Measurements from ENCODE around the gene MYMK. TPM values are rescaled to one million over a fixed set of nuclear protein-coding genes. Genes with fewer than 3 reads are reported as not detected.

MYMK gene
- total and polyA plus RNA-seq, 10 donors = not detected

DNA sequence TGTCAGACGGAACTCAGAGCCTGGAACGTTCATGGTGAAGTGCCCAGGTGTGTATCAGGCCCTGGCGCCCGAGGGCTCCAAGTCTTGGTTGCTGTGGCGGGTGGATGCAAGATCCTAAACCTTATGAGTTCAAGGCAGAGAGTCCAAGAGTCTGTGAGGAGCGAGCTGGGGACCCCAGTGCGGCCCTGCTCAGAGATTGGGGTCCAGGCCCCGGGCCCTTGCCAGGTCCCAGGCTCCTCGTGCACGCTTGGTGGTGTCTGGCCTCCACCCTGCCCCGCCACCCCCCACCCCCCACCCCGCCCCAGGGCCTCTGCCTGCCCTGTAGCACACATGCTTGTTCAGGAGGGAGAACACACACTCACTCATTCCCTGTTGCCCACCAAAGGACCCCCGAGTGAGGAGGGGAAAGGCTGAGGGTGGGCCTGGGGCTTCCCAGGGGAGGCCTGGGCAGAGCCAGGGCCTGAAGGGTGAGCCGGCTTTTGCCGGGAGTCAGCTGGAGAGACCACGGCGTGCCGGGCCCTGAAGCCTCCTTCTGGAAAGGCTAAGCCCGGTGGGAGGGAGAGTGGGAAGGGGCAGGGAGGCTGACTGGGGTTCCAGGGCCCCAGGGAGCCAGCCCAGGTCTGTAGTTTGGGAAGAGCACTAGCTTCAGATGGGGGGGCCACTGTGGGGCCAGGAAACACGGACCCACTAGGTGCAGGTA lies 47.3 kb upstream of the MYMK start:
- no peaks in the 10 kb centered on the region for H3K9me3 ChIP-seq
- intact Hi-C loops (cut with DNase I; ENCODE audit: low total_unique reads) = no loop called here
- DNase-seq = no peak
- H3K4me3 ChIP-seq = no peak overlapping the region
- 80 to 91% (median 89%) methylated on average over 15 to 20 of the region's 20 CpGs for WGBS, 5 donors
- H3K36me3 ChIP-seq = peaks cover 0 to 3% (median 0%) of the 10 kb centered on the region in 6 donors
- H3K4me1 ChIP-seq = peaks cover 0 to 33% (median 10%) of the 10 kb centered on the region in 6 donors
- H3K27me3 ChIP-seq (replicated peaks in 1 of 7) = peaks cover 0 to 85% (median 0%) of the 10 kb centered on the region in 7 donors
- TF ChIP-seq, protein P1, sequence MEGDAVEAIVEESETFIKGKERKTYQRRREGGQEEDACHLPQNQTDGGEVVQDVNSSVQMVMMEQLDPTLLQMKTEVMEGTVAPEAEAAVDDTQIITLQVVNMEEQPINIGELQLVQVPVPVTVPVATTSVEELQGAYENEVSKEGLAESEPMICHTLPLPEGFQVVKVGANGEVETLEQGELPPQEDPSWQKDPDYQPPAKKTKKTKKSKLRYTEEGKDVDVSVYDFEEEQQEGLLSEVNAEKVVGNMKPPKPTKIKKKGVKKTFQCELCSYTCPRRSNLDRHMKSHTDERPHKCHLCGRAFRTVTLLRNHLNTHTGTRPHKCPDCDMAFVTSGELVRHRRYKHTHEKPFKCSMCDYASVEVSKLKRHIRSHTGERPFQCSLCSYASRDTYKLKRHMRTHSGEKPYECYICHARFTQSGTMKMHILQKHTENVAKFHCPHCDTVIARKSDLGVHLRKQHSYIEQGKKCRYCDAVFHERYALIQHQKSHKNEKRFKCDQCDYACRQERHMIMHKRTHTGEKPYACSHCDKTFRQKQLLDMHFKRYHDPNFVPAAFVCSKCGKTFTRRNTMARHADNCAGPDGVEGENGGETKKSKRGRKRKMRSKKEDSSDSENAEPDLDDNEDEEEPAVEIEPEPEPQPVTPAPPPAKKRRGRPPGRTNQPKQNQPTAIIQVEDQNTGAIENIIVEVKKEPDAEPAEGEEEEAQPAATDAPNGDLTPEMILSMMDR (IDR thresholded peaks at IDR 0.05 in 8 of 11, conservative IDR thresholded peaks at IDR 0.05 in 3 of 11) = no peak
- H3K27ac ChIP-seq = no peak overlapping the region

DNA sequence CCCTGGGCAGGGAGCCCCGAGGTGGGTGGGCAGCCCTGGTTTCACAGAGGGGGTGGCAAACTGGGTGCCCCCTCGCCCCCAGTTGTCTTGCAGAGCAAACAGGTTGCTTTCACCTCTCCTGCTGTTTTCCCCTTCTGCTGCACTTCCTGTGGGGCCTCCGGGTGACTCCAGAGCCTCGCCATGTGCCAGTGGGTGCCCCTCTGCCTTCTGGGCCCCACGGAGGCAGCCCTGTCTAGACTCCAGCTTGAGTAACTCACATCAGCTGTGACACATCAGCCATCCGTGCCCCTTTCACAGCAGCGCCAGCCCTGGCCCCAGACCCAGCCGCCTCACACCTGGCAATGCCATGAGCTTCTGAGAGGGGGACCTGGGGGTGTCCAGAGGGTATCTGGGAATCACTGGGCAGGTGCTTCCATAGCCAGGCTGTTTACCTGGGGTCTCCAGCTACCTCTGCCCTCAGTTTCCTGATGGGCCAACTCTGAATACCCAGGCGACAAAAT lies 46.7 kb upstream of the MYMK start:
- Histone ChIP-seq H3K27me3 (replicated peaks in 1 of 7) (peaks cover 0 to 82% (median 0%) of the 10 kb centered on the region in 7 donors), H3K9me3 (no peaks in the 10 kb centered on the region), H3K4me1 (peaks cover 0 to 27% (median 4%) of the 10 kb centered on the region in 6 donors), H3K4me3 (no peak overlapping the region), H3K36me3 (peaks cover 0 to 3% (median 0%) of the 10 kb centered on the region in 6 donors), H3K27ac (no peak overlapping the region)
- no peak for DNase-seq
- WGBS, 5 donors = 53 to 67% (median 62%) methylated on average over 5 to 9 of the region's 9 CpGs
- TF ChIP-seq POLR2A (IDR thresholded peaks at IDR 0.05) = no peak
- TF ChIP-seq POLR2AphosphoS5 (IDR thresholded peaks at IDR 0.05) = no peak
- TF ChIP-seq, protein P1 (IDR thresholded peaks at IDR 0.05 in 8 of 11, conservative IDR thresholded peaks at IDR 0.05 in 3 of 11) = no peak
- intact Hi-C loops (cut with DNase I; ENCODE audit: low total_unique reads) = no loop called here

DNA sequence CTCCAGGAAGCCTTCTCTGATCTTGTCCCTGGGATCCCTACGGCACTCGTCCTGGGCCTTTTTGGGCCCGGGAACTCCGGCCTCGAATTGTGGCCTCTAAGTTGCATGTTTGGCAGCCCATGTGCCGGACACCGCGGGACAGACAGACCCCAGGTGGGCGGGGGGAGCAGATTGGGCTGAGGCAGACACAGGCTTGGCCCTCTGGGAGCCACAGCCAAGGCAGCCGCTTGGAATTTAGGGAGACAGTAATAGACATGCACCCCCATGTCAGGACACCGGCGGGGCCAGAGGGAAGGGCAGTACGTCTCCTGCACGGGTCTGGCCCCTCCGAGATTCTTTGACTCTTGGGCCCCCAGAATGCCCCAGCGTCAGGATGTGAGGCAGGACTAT lies 45.9 kb upstream of the MYMK start:
- Histone ChIP-seq H3K9me3 (no peaks in the 10 kb centered on the region), H3K4me3 (no peak overlapping the region), H3K27ac (no peak overlapping the region), H3K27me3 (replicated peaks in 1 of 7) (peaks cover 0 to 75% (median 0%) of the 10 kb centered on the region in 7 donors), H3K36me3 (peaks cover 0 to 3% (median 0%) of the 10 kb centered on the region in 6 donors), H3K4me1 (peaks cover 0 to 19% (median 2%) of the 10 kb centered on the region in 6 donors)
- DNase-seq = no peak
- WGBS, 5 donors = 66 to 86% (median 73%) methylated on average over 14 to 16 of the region's 16 CpGs
- intact Hi-C loops (cut with DNase I; ENCODE audit: low total_unique reads) = no loop called here
- TF ChIP-seq POLR2A (IDR thresholded peaks at IDR 0.05) (no peak), POLR2AphosphoS5 (IDR thresholded peaks at IDR 0.05) (no peak)
- TF ChIP-seq, protein P1 (IDR thresholded peaks at IDR 0.05 in 8 of 11, conservative IDR thresholded peaks at IDR 0.05 in 3 of 11) = no peak

DNA sequence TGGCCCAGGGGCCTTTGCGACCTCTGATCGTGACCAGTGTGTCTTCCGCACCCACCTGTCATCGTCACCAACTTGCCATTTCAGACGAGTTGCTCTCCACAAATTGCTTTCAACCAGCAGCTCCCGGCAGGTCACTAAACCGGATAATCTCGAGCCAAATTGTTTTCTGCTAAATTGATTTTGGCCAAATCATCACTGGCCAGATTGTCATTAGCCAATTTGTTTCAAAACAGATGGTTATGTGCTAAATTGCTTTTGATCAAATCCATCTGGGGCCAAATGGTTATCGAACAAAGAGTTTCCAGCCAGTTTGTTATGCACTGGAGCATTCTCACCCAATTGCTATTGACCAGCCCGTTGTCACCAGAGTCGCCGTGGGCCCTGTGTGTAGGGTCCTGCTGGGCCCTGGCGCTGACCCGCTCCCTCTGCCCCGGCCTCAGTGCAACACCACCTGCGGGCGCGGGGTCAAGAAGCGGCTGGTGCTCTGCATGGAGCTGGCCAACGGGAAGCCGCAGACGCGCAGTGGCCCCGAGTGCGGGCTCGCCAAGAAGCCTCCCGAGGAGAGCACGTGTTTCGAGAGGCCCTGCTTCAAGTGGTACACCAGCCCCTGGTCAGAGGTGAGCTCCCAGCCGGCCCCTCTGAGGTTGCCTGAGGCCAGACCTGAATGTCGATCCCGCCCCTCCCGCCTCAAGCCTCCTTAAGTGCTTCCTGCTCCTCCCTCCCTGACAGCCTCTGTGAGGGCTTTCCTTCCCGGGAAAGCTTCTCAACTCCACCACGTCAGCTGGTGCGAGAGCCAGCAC lies 45.3 kb upstream of the MYMK start:
- Histone ChIP-seq H3K4me3 (no peak overlapping the region), H3K27ac (no peak overlapping the region), H3K36me3 (peaks cover 0 to 3% (median 0%) of the 10 kb centered on the region in 6 donors), H3K9me3 (no peaks in the 10 kb centered on the region), H3K27me3 (replicated peaks in 1 of 7) (peaks cover 0 to 69% (median 0%) of the 10 kb centered on the region in 7 donors), H3K4me1 (peaks cover 0 to 13% (median under 1%) of the 10 kb centered on the region in 6 donors)
- TF ChIP-seq, protein P1 (IDR thresholded peaks at IDR 0.05 in 8 of 11, conservative IDR thresholded peaks at IDR 0.05 in 3 of 11) = no peak
- TF ChIP-seq POLR2A (IDR thresholded peaks at IDR 0.05) (no peak), POLR2AphosphoS5 (IDR thresholded peaks at IDR 0.05) (no peak)
- no peak for DNase-seq
- intact Hi-C loops (cut with DNase I; ENCODE audit: low total_unique reads) = no loop called here
- WGBS, 5 donors = 47 to 67% (median 62%) methylated on average over 25 to 36 of the region's 36 CpGs

All from spleen (tissue), 11 donors.